ENCODE data around the gene ARPC2.

DNA sequence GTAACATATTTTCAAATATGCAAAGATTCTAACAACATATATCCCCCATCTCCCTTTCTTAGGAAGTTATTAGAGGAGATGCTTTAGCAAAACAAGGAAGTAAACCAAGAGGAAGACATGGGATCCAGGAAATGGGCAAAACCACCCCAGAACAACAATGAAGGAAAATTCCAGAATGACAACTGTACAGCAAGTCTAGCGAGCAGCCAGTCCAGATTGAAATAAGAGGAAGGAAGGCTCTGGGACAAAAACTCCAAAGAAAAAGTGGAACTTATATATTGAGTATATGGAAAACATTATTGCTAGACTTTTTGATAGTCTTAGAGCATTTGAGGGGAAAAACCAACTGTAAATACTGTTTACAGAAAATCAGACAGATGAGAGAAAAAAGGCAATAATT lies 2.9 kb upstream of the ARPC2 start:
- TF ChIP-seq, protein P1, sequence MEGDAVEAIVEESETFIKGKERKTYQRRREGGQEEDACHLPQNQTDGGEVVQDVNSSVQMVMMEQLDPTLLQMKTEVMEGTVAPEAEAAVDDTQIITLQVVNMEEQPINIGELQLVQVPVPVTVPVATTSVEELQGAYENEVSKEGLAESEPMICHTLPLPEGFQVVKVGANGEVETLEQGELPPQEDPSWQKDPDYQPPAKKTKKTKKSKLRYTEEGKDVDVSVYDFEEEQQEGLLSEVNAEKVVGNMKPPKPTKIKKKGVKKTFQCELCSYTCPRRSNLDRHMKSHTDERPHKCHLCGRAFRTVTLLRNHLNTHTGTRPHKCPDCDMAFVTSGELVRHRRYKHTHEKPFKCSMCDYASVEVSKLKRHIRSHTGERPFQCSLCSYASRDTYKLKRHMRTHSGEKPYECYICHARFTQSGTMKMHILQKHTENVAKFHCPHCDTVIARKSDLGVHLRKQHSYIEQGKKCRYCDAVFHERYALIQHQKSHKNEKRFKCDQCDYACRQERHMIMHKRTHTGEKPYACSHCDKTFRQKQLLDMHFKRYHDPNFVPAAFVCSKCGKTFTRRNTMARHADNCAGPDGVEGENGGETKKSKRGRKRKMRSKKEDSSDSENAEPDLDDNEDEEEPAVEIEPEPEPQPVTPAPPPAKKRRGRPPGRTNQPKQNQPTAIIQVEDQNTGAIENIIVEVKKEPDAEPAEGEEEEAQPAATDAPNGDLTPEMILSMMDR (IDR thresholded peaks at IDR 0.05; ENCODE audit: insufficient read depth, low read length), result no peak
- no peak for TF ChIP-seq POLR2AphosphoS5 (IDR thresholded peaks at IDR 0.05; ENCODE audit: low read depth)
